GM20431 (cell line): ENCODE measurements around the gene TTI1.

Experiments
- in situ Hi-C: fragments of 300-500 bp; cut with MseI, MboI; formaldehyde crosslinking; loops from one replicate; pipeline ENCODE4 v1.15.0; 2020; ENCODE audit warnings: low sequenced_read_pairs; ENCODE audit not compliant: unreplicated experiment

TTI1 gene

DNA sequence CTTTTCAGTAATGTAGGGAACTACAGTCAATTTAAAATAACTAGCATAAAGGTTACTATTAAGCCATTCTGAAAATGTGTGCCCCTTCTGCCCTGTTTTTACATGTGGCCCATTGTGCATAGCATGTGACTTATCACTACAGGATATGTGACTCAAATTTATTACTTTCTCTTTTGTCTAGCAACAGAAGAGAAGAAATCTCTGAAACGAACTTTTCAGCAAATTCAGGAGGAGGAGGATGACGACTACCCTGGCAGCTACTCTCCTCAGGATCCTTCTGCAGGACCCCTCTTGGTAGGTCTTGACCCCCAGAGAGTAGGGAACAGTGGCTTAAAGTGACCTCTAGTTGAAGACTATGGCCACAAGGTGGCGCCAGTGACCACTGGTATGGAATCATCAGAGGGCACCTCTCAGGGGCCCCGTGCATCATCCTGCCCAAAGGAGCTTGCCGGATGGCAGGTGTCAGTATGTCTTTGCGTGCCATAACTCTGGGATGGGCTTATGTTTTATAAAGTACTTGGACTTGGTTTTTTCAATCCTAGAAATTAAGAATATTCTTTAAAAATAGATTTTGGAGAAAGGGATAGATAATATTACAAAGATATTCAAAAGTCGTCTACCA is 24.2 kb upstream of the TTI1 start:
- in situ Hi-C loops = loop anchor here (10.0 kb wide), 1 partner anchor 167 kb away; no protein-coding TSS in a partner anchor

DNA sequence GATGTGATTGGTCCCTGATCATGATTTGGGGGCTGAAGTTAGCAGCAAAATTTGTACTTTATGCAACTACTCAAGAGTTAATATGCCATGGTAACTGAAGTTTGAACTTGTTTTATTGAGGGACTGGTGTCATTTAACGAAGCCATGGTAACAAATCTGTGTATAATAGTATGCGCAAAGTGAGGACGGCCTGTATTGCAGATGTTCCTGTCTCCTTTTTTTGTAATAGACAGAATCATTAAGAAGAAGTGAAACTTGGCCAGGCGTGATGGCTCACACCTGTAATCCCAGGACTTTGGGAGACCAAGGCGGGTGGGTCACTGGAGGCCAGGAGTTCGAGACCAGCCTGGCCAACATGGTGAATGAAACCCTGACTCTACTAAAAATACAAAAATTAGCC is 22.6 kb upstream of the TTI1 start:
- in situ Hi-C loops = loop anchor here (10.0 kb wide), 1 partner anchor 169 kb away; no protein-coding TSS in a partner anchor

DNA sequence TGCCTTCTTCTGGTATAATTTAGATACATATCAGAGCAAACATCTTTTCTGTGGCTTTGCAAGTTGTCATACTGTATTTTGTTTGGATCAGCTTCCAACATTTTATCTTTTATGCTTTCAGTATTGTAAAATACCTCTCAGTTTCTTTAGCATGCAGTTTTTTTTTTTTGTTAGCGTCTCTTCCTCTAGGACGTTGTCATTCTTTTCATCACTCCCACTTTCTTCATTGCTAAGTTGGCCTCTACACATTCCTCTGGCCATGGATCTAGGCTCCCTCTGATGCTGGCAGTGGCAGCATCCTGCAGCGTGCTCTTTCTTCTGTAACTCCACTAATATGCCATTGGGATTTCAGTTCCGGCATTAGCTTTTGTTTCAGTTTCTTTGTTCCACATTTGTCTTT is 22.0 kb upstream of the TTI1 start:
- in situ Hi-C loops = loop anchor here (10.0 kb wide), 1 partner anchor 170 kb away; no protein-coding TSS in a partner anchor

DNA sequence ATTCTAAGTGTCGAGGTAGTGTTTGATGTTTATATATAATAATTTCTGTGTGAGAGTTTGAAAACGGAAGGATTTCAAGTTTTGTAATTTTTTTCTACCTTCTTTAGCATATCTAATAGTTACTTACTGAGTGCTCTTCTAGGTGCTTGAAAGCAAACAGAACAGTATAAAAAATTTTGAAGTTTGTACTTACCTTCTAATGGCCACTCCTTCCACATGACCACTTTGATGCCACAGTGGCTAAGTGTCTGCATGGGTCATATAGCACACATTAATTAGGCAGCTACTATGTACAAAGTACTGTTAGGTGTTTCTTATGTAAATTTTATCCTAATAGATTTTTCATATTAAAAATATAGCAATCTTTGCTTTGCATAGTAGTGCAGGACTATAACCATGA is 21.4 kb upstream of the TTI1 start:
- in situ Hi-C loops = loop anchor here (10.0 kb wide), 1 partner anchor 170 kb away; no protein-coding TSS in a partner anchor

DNA sequence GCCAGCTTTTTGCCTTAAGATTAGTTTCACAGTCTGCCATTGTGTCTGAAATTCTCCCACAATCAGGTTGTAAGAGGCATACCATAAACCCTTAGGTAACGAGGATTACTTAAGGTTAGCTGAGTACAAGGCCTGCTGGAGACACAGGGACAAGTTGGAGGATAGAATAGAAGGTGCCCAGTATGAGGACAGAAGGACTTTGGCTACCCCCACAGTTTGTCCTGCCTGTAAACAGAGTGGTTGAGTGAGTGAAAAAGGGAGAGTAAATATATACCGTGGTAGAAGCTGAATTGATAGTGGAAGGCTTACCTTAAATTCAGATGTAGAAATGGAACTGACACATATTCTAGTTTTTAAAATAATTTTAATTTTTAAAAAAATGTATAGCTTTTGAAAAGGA is 19.6 kb upstream of the TTI1 start:
- in situ Hi-C loops = loop anchor here (10.0 kb wide), 1 partner anchor 172 kb away; no protein-coding TSS in a partner anchor

DNA sequence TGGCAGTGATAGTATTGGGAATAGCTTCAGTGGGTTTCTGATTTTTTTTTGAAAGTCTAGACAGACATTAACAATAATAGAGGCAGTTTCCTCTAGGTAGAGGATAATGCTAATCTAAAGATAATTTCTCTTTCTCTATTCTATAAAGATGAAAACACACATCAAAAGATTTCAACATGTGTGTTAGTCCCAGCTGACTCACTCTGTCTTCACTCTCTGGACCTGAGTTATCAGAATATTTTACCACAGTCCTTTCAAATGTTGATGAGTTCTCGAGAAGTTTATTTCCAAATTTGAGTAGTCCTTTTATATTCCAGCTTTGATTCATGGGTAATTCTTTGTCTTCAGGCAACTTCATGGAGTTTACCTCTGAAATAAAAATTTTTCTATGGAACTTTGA is 17.4 kb upstream of the TTI1 start:
- in situ Hi-C loops = loop anchor here (10.0 kb wide), 1 partner anchor 174 kb away; no protein-coding TSS in a partner anchor

DNA sequence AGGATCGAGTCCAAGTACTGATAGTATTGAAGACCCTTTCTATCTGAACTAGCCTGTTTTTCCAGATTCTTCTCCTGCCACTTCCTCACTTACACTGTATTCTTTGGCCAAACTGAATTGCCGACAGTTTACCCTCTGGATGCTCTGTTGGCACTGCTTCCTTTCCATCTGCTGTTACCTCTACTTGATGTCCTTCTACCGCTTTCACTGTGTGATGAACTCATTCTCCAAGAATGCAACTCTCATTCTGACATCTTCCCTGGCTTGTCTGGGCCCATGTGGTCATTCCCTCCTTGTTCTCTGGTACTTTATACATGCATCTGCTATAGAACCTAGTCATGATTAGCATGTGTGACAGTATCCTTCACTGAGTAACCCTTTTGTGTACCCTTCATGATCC is 16.5 kb upstream of the TTI1 start:
- in situ Hi-C loops = loop anchor here (10.0 kb wide), 1 partner anchor 175 kb away; no protein-coding TSS in a partner anchor

DNA sequence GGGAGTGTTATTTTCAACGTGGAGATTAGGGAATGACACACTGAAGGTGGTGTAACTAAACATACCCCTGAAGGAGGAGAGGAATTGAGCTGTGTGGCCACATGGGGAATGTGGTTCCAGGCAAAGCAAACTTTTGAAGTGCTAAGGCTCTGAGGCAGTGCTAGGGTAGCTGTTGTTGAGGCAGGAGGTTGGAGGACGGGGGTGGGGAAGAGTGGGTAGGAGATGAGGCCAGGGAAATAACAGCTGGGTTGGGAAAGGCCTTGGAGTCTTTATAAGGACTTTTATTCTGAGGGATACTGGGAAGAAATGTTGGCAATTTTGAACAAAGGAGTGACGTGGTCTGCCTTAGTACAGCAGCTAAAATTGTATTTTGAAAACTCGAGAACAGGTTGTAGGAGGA is 13.3 kb upstream of the TTI1 start:
- in situ Hi-C loops = no loop called here

DNA sequence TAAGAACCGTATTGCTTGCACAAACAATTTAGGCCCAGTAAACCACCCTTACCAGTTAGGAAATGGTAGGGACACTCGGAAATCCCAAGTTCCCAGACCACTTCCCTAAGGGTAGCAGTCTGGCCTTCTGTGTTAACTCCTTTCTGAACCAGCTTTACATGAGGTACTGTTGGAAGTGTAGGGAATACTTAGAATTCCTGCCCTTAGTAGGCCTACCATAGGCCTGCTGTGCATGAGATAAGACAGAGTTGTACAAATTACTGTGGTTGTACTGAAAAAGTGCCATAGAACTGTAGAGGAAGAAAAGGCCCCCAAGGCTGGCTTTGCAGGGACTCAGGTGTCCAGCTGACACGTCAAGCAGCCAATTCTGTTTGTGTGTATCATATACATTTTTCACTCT is 11.4 kb upstream of the TTI1 start:
- in situ Hi-C loops = no loop called here

DNA sequence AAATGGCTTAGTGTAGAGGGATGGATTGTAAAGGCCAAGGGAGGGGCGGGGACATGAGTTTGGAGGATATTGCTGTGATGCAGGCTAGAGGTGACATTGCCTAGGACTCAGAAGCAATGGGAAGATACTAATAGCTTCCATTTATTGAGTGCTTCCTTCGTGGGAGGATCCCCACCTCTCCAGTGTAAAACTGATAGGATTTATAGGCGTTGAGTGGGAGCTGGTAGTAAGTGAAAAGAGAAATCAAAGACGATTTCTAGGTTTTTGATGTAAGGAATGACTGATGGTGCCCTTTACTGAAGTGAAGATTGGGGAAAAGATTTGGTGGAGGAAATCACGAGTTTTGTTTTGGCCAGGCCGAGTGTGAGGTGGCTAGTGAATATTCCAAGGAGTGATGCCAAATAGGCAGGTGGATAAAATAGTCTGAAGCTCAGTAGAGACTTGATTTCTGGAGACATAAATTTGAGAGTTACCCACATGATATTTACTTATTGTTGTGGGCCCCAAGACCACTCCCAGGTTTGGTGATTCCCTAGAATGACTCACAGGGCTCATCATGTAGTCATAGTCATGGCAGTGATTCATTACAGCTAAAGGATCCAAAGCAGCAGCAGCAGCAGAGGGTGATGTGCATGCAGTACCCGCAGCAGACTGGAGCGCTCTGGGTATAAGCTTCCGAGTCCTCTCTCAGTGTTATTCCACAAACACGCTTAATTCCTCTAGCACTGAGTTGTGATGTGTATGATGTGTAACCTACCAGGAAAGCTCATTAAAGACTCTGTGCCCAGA is 10.4 kb upstream of the TTI1 start:
- in situ Hi-C loops = no loop called here

DNA sequence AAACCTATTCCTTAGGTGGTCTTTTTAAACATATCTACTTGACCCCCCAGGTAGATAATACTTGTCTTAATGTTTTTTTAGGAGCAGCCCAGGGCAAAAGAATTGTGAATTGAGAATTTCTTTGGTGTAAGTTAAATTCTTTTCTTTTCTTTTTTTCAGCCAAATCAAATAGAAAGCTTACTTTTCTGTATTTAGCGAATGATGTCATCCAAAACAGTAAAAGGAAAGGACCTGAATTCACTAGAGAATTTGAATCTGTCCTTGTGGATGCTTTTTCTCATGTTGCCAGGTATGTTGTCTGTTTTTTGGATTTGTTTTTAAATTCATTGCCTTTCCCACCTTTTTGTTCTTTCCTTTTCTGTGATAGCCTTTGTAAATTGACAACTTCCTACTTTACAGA is 7.0 kb upstream of the TTI1 start:
- in situ Hi-C loops = no loop called here

DNA sequence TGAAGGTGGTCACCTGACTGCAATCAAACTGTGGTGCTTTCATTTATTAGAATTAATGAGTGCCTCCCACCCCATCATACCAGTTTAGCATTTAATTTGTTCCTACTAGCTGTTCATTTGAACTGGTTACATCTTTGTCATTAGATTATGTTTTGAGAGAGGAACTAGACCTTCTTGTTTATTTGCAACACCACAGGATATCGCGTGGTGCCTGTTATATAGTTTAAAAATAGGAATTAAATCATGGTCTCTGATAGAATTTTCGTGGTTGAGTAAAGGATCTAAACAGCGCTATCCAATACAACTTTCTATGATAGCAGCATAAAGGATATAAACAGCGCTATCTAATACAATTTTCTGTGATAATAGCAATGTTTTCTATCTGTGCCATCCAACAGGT is 3.1 kb upstream of the TTI1 start:
- in situ Hi-C loops = no loop called here

DNA sequence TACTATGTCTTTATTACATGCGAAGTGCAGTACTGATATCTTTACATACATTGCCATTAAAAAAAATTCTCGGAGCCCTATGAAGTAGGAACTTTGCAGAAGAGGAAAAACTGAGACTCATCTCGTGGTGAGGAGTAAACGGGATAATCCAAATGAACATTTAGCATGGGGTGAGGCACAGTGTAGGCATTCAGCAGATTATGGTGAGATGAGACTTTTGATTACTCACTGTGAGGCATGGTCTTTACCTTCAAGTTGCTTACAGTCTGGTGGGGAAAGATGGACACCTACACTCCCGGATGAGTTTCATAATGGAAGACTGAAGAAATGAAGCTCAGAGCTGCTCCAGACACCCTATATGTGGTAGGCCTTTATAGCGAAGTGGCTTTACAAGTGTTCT is 1.7 kb upstream of the TTI1 start:
- in situ Hi-C loops = no loop called here

DNA sequence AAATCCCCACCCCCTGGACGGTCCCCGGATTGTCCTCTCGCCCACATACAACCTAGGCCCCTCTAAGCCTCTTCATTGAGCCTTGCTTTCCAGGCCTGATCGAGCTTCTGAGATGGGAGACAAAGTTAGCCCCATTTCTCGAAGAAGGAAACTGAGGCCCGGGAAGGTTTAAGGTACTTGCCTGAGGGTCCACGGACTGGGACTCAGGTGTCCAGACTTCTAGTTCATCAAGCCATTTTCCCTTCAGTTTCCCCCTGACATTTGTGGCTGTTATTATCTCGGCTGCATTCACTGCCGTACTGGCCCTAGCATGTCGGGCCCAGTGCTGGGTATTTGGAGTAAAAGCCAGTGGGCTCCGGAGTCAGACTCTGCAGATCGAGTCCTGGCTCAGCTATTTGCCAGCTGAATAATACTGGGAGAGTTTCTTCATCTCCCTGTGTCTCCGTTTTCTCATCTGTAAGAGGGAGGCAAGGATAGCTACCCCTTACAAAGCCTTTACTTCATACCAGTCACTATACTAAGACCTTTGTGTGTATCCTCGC is 923 bp upstream of the TTI1 start:
- in situ Hi-C loops = no loop called here

DNA sequence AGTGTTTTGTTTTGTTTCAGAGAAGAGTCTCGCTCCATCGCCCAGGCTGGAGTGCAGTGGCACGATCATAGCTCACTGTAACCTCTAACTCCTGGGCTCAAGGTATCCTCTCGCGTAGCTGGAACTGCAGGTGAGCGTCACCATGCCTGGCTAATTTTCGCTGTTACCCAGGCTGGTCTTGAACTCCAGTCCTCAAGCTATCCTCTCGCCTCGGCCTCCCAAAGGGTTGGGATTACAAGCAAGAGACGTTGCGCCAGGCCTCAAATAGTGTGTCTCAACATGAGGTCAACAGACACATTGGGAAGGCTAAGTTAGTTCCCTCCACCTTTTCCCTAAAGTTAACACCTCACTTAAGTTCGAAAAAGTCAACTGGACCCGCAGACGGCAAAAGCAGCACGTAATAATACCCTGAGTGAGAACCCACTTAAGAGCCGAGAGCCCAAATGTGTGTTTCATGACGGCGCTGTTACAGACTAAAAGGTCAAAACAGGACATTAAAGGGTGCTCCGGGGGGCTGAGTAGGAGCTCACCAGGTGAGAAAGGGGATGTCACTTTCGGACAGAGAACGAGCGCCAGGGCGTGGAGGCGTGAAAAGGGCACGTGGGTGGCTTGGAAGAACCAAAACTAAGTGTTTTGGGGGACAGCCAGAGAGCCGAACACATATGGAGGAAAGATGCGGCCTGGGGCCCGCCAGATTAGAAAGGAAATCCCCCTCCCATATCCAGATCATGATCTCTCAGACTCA is 499 bp downstream of the TTI1 start:
- in situ Hi-C loops = no loop called here

DNA sequence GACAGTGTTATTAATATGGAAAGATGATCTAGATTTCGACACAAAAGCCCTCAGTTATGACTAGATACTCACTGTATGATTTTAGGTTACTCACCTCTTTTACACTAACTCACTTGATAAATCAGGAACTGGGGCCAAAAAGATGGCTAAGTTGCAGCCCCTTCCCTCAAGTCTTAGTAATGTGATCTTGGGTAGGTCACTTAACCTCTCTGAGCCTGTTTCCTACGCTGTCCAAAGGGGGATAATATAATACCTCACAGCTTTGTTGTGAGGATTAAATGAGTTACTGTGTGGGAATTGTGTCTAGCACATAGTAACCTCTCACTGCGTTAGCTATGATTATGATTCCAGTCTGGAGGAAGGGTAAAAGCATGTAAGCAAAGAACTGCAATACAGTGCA is 1.3 kb downstream of the TTI1 start:
- in situ Hi-C loops = no loop called here

DNA sequence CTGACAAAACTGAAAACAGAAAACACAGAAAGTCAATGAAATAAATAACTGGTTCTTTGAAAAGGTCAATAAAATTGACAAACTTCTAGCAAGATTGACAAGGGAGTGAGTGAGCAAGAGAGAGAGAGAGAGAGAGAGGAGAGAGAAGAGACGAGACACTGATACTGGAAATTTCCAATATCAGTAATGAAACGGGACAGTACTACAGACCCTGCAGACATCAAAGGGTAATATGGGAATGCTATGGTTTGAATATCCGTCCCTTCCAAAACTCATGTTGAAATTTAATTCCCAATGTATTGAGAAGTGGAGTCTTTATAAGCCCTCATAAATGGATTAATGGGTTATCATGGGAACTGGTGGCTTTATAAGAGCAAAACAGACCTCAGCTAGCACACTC is 3.8 kb downstream of the TTI1 start:
- in situ Hi-C loops = no loop called here

DNA sequence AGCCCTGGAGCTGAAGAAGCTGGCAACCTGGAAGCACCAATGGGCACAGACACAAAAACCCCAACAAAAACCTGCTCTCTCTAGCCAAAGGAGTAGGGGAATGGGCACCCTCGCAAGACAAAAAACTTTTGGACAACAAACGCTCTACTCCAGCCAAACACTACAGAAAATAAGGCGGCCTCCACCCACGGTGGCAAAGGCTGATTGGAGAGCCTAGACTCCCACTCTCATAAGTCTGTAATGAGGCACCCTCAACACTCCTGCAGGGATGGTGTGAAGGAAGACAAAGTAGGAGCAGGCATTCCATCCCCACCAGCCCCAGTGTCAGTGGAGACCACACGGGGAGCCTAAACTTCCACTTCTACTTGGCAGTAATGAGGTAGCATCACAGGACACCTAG is 8.8 kb downstream of the TTI1 start:
- in situ Hi-C loops = no loop called here

DNA sequence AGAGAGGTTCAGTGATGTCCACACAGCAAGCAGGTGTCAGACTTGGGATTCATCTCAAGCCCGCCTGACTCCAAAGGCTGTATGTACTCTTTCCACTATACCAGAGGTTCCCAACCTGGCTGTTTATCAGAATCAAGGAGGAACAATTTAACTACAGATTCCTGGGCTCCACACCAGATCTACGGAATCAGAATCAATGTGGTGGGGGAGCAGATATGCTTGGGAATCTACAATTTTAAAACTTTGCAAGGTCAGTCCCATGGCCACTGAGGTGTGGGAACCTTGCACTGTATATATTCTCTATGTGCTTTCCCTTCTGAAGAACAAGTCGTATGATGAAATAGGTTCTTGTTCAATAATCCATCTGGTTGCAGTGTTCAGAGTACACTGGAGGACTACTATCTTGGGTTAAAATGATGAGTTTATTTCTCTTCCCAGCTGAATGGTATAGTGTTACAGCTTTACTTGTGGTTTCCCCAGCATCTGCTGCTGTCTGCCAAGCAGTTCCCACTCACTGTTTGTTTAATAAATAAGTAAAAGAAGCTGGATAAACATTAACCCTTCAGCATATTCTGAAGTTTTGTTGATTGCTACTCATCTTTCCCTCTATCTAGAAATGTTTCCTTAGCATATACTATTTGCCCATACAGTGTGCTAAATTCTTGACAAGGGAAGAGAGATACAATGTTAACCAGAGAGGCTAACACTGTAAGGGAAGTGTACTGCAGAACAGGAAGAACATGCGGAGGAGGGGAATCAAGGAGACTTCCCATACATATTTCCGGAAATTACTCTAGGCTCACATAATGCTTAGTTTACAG is 9.9 kb downstream of the TTI1 start:
- in situ Hi-C loops = no loop called here
